K562 (cell line): ENCODE data around the gene CXCL16. TPM values are rescaled to one million over a fixed set of nuclear protein-coding genes. Genes with fewer than 3 reads are reported as not detected.

Source experiments
- ATAC-seq: fragments of 200-7000 bp; cut with Tn5 transposase; 3 replicates; pipeline ENCODE4 v1.9.1; 2020; ENCODE audit warnings: moderate library complexity
- BruUV-seq: library from RNA; stranded (reverse); fragments of 400-500 nt; replicated peaks from 2 replicates; lab custom pipeline; 2021; lab: Mats Ljungman, UMichigan
- CTCF ChIA-PET: fragments of 300-600 bp; formaldehyde crosslinking; extraction: SDS; loops from one replicate; lab custom pipeline; 2021; ENCODE audit warnings: low intra/inter-chr PET ratio; lab: Yijun Ruan, JAX
- POLR2A ChIA-PET: fragments of 300-600, 350-650 bp; sonication (Branson Sonifier 250); formaldehyde crosslinking; extraction: SDS; loops from one replicate; lab custom pipeline; 2021; ENCODE audit warnings: antibody characterized with exemption, inconsistent platforms; lab: Yijun Ruan, JAX
- DNase-seq, 4 experiments: peaks; one replicate each; pipeline versions ENCODE4 v3.0.0 to v3.0.0-alpha.2; 2011 to 2018; ENCODE audit warnings: low spot score in 3 of 4, mixed read lengths in 3 of 4; ENCODE audit errors: extremely low read depth in 1 of 4
- FAIRE-seq: peaks from 2 replicates; lab custom pipeline; 2011; peaks lifted over from hg19 to GRCh38; lab: Jason Lieb, UNC
- H2AFZ ChIP-seq: 2 replicates; pipeline ENCODE4 v1.6.0; 2011; ENCODE audit warnings: low read depth, low read length, control low read depth, inconsistent platforms
- H3K27ac ChIP-seq: fragments of 200-600 bp; 3 replicates; pipeline ENCODE4 v1.8.0; 2011; ENCODE audit warnings: low read depth, mild to moderate bottlenecking, control low read depth, inconsistent platforms, low read length, moderate library complexity, mixed read lengths; ENCODE audit errors: extremely low read depth
- H3K27me3 ChIP-seq, 2 experiments: fragments of 300-600 bp in 1 of 2; 2 replicates in 1 of 2; 3 replicates in 1 of 2; pipeline versions ENCODE4 v1.6.0 to v1.8.0; 2011; ENCODE audit warnings: inconsistent platforms in 2 of 2, low read length in 2 of 2, mild to moderate bottlenecking in 1 of 2, mixed read lengths in 1 of 2, moderate library complexity in 1 of 2; ENCODE audit not compliant: control insufficient read depth in 2 of 2, insufficient read depth in 2 of 2
- H3K36me3 ChIP-seq: fragments of 300-600 bp; 3 replicates; pipeline ENCODE4 v1.8.0; 2011; ENCODE audit warnings: mild to moderate bottlenecking, low read length, inconsistent platforms; ENCODE audit not compliant: control insufficient read depth, insufficient read depth
- H3K4me1 ChIP-seq, 2 experiments: fragments of 200-600 bp in 1 of 2; replicated peaks in 1 of 2; 2 replicates in 1 of 2; 3 replicates in 1 of 2; pipeline versions ENCODE4 v1.5.1 to v1.8.0; 2011; ENCODE audit warnings: inconsistent platforms in 2 of 2, low read length in 2 of 2, mild to moderate bottlenecking in 1 of 2, mixed read lengths in 1 of 2, moderate library complexity in 1 of 2; ENCODE audit not compliant: control insufficient read depth in 2 of 2, insufficient read depth in 2 of 2
- H3K4me2 ChIP-seq: 2 replicates; pipeline ENCODE4 v1.6.1; 2011; ENCODE audit warnings: low read length, control low read depth, inconsistent platforms, mixed read lengths; ENCODE audit not compliant: insufficient read depth
- H3K4me3 ChIP-seq: fragments of 200-600 bp; sonication (generic), shearing (Covaris generic); 2 replicates; pipeline ENCODE4 v1.5.1; 2016; ENCODE audit warnings: control low read depth, inconsistent platforms
- H3K79me2 ChIP-seq: fragments of 200-600 bp; 3 replicates; pipeline ENCODE4 v1.8.0; 2011; ENCODE audit warnings: low read length, inconsistent platforms; ENCODE audit not compliant: control insufficient read depth, insufficient read depth
- H3K9ac ChIP-seq, 2 experiments: 2 replicates each; pipeline versions ENCODE4 v1.6.0 to v1.6.1; 2011; ENCODE audit warnings: low read depth in 2 of 2, low read length in 2 of 2, control low read depth in 1 of 2, inconsistent platforms in 1 of 2, mild to moderate bottlenecking in 1 of 2, mixed read lengths in 1 of 2; ENCODE audit not compliant: insufficient read depth in 1 of 2
- H3K9me1 ChIP-seq: one replicate; pipeline ENCODE4 v1.6.0; 2011; ENCODE audit warnings: inconsistent platforms, mild to moderate bottlenecking, low read length, moderate library complexity; ENCODE audit not compliant: control insufficient read depth, insufficient read depth
- H3K9me3 ChIP-seq: replicated peaks from 2 replicates; pipeline ENCODE4 v1.5.1; 2011; ENCODE audit warnings: low read depth, low read length, inconsistent platforms; ENCODE audit not compliant: control insufficient read depth, insufficient read depth
- H4K20me1 ChIP-seq: replicated peaks from 2 replicates; pipeline ENCODE4 v1.6.1; 2011; ENCODE audit warnings: low read length, inconsistent platforms, mixed read lengths; ENCODE audit not compliant: control insufficient read depth, insufficient read depth
- CCNT2 ChIP-seq: IDR thresholded peaks from 2 replicates; pipeline ENCODE4 v1.6.1; 2011; ENCODE audit warnings: borderline replicate concordance, low read depth, mild to moderate bottlenecking, moderate library complexity, mixed read lengths, low read length; ENCODE audit not compliant: insufficient read length; ENCODE audit errors: extremely low read depth
- HDAC6 ChIP-seq: IDR thresholded peaks from 2 replicates; pipeline ENCODE4 v1.6.1; 2012; ENCODE audit warnings: low read depth, mild to moderate bottlenecking, control low read depth, inconsistent platforms, low read length, moderate library complexity
- NELFE ChIP-seq: IDR thresholded peaks from 2 replicates; pipeline ENCODE4 v1.6.1; 2011; ENCODE audit warnings: mild to moderate bottlenecking; ENCODE audit not compliant: insufficient read depth, insufficient read length
- POLR2B ChIP-seq: fragments of 450-650 bp; IDR thresholded peaks from 2 replicates; pipeline ENCODE4 v1.6.1; 2018; ENCODE audit warnings: low read depth; ENCODE audit not compliant: partially characterized antibody
- THRAP3 ChIP-seq: fragments of 450-650 bp; IDR thresholded peaks from 2 replicates; pipeline ENCODE4 v1.6.1; 2016; ENCODE audit warnings: mild to moderate bottlenecking, inconsistent platforms, borderline replicate concordance
- ZNF584 ChIP-seq: fragments of 200-800 bp; sonication (Bioruptor generic); IDR thresholded peaks from 2 replicates; pipeline ENCODE4 v1.6.1; 2016; ENCODE audit warnings: low read depth, mild to moderate bottlenecking, missing genetic modification characterization, missing compliant biosample characterization
- ZNF778 ChIP-seq: fragments of 450-650 bp; formaldehyde crosslinking; IDR thresholded peaks from 2 replicates; pipeline ENCODE4 v1.4.0; 2020; ENCODE audit warnings: mild to moderate bottlenecking, moderate library complexity
- WGBS: fragments of 100-300 bp; shearing (Covaris generic); methylation state at CpG from one replicate; pipeline ENCODE4 v1.1.6; 2016; ENCODE audit warnings: low coverage, mixed read lengths; ENCODE audit not compliant: insufficient coverage; ENCODE audit errors: missing lambda C conversion rate; 5-methylcytosine and 5-hydroxymethylcytosine counted together
- in situ Hi-C: fragments of 300-500 bp; cut with MboI; formaldehyde crosslinking; loops from 4 replicates; pipeline ENCODE4 v1.15.0; 2018; ENCODE audit warnings: inconsistent platforms, mixed read lengths
- intact Hi-C: fragments of 100-400 bp; cut with micrococcal nuclease; formaldehyde crosslinking; loops from 2 replicates; pipeline ENCODE4 v1.14.2; 2022
- polyA plus RNA-seq, 8 experiments: library from polyadenylated mRNA; depleted of rRNA in 4 of 8; stranded (reverse) in 5 of 8; unstranded in 3 of 8; fragments of >200 nt; fragmentation: Nextera tagmentation in 2 of 8; fragmentation: Illumina TruSeq in 1 of 8; extraction: Ambion mirVana in 2 of 8; extraction: Trizol in 1 of 8; gene quantifications; 2 replicates each; pipeline versions ENCODE4 v1.2.1 to v1.2.3, GENCODE V29; 2011 to 2014; ENCODE audit warnings: inconsistent platforms in 1 of 8, missing spikeins in 1 of 8
- total RNA-seq, 7 experiments: library from RNA; depleted of rRNA in 6 of 7; stranded (reverse); fragments of >200 nt in 6 of 7; fragmentation: Illumina TruSeq in 2 of 7; extraction: Trizol in 2 of 7; gene quantifications; 2 replicates each; pipeline versions ENCODE4 v1.2.1 to v1.2.3, GENCODE V29; 2011 to 2021; ENCODE audit warnings: low replicate concordance in 1 of 7

Gene CXCL16
- total and polyA plus RNA-seq, 9 of the 15 experiments (the other 6 are each of a cell fraction or from before 2014, with no cell fraction given): 0.05 to 0.68 (median 0.22) TPM; not detected in 2

DNA sequence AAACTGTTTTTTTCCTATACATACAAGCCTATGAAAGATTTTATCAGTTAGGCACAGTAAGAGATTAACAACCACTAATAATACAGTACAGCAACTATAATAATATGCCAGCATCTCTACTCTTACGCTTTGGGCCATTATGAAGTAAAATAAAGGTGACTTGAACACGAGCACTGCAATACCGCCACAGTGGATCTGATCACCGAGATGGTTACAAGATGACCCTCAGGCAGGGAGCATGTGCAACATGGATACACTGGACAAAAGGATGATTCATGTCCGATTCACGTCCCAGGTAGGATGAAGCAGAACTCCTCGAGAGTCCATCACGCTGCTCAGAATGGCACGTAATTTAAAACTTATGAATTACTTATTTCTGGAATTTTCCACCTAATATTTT is 46.3 kb downstream of the CXCL16 start:
- intact Hi-C loops: loop anchor here (10.0 kb wide), 1 partner anchor 69 kb away; no protein-coding TSS in a partner anchor
- no peaks in the 10 kb centered on the region for H4K20me1 ChIP-seq
- 84% methylated on average over 7 of the region's 9 CpGs for WGBS
- H3K9me1 ChIP-seq: no peaks in the 10 kb centered on the region
- TF ChIP-seq HDAC6: no peak
- TF ChIP-seq NELFE: no peak
- no peak for TF ChIP-seq ZNF778 (CRISPR knock-in tag)
- TF ChIP-seq POLR2B: no peak
- no peak for TF ChIP-seq THRAP3
- TF ChIP-seq ZNF584 (CRISPR knock-in tag): no peak
- TF ChIP-seq CCNT2: no peak
- peaks cover 39% of the 10 kb centered on the region for H3K79me2 ChIP-seq
- peaks cover 60% of the 10 kb centered on the region for H3K36me3 ChIP-seq
- no peak overlapping the region for H3K9ac ChIP-seq
- no peak for DNase-seq
- POLR2A ChIA-PET: no interaction called here
- H3K4me1 ChIP-seq: no peaks in the 10 kb centered on the region; a peak in 1 of 5 replicates
- H3K9me3 ChIP-seq: no peaks in the 10 kb centered on the region
- CTCF ChIA-PET: no interaction called here
- ATAC-seq: no peak
- in situ Hi-C loops: no loop called here
- no peak overlapping the region for H2AFZ ChIP-seq
- no peak overlapping the region for H3K4me3 ChIP-seq
- H3K27ac ChIP-seq: no peak overlapping the region
- BruUV-seq: no TSS peak
- no peaks in the 10 kb centered on the region for H3K27me3 ChIP-seq
- FAIRE-seq: no peak
- H3K4me2 ChIP-seq: no peak overlapping the region
